HG03159 (cell line): Measurements from ENCODE around the gene MPRIP.

Source experiments
- ATAC-seq: cut with Tn5 transposase; IDR thresholded peaks from one replicate; pipeline ENCODE4 v1.9.1; 2021; ENCODE audit warnings: mild to moderate bottlenecking, moderate library complexity; ENCODE audit not compliant: unreplicated experiment

MPRIP gene

DNA sequence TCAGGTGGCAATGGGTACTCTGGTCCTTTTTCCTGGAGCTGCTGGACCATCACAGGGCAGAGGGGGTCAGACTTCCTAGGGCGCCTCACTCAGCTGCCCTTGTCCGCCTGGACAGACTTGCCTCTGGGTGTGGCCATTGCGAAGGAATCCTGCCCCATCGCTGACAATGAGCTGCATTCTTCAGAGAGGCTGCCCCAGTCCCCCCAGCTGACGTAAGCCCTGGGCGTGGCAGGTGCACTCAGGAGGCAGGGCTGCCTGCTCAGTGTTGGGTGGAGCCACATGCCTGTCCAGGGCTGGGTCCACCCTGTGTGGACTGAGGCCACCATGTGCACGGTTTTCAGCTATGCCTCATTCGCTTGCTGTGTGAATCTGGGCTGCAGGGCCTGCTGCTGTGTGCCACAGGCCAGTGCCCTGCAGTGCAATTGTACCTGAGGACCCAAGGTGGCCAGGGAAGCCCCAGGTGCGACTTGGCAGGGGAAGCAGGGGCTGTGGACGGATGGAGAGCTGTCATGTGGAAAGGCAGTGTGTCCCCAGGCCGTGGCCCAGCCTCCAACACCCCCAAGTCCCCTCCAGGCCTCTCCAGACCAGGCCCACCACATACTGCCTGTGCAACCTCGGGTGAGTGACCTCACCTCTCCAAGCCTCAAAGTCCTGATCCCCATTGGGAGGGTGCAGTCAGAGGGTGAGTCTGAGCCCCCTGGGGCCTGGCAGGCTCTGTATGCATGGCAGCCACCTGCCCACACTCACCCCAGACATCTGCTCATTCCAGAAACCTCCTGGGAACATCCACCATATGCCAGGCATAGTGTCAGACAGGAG lies 14.0 kb upstream of the MPRIP start:
- no peak for ATAC-seq

DNA sequence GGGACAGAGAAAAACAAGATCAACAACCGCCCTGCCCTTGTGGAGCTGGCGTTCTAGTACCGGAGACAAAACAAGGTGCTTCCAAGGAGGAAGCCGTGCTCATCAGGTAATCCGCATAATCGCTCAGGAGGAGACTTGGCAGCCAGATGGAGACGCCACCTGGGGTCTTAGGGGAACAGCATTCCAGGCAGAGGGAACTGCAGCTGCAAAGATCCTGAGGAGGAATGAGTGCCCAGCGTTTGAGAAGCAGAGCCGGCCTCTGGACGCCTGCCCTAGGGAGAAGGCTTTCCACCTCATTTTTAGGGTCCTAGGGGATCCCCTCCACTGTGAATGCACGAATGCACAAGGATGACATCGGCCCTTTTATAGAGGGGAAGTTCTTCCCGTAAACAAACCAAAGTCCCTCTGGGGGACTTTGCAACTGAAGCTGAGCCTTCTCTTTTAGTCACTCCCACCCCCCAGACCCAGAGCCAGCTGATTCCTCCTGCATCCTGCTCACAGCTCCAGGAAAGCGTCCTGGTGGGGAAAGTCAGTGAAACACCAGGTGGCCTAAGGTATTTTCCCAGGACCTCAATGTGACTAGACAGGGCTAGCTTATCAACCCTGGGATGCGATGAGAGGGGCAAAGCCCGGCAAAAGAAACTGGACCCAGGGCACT lies 13.2 kb upstream of the MPRIP start:
- ATAC-seq: no peak

DNA sequence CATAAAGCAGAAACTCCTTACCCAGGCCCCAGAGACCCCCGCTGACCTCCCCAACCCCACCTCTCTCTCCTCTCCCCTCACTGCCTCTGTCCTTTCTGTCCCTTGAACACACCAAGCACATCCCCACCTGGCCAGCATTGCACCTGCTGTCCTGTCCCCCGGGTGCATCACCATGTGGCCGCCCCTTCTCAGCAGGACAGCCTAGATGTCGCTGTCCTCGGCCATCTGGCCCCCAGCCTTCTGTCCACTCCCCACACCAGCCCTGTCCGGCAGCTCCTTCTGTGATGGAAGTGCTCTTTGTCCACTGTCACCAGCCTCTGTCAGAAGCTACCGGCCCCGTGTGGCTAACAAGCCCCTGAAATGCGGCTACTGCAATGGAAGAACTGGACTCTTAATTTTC lies 12.3 kb upstream of the MPRIP start:
- ATAC-seq: no peak

DNA sequence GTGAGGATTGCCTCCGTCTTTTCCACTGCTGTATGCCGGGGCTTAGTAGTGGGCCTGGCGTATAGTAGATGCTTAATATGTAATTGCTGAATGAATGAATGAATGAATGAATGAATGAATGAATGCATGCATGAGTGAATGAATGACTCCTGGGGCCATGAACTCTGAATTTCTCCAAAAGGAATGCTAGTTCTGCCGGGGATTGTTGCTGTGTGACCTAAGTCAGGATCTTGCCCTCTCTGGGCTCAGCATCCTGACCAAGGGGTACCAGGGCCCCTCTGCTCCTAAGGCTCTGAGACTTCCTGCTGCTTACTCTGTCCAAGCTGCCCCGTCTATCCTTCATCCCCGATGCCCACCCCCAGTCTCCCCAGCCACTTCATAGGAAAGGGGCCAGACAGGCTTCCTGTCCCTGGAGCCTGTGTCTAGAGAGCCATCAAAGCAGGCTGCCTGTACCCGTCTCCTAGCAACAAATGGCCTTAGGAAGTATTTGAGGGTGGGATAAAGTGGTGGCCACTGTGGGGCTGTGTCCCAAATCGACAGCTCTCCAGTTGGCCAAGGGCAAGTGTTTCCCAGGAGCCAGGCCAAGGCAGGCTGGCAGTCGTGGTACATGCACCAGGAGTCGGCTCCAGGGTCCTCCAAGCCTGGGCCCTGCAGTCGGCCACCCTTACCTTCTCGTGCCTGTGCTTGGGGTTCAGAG lies 11.6 kb upstream of the MPRIP start:
- no peak for ATAC-seq

DNA sequence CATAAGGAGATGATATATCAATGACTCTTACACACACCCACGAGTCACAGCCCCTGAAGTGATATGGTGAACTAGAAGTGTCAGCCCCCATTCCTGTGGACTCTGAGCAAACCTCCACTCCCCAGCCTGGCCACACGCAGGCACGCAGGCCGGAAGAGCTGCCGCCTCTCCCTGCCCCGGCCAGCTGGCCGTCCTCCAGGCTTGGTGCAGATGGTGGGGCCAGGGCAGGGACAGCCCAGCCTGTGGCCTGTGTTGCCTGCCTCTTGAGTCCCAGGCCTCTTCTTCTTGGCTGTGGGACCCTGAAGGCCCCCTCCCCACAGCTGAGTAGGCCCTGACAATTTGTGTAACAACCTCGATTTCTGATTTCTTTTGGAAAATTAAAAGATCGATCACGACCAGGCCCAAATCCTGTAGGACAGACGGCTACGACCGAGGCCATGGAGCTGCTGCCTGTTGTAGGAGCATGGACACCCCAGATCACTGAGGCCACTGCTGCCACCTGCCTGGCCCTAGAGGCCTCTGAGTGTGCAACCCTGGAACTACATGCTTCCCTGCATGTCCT lies 10.0 kb upstream of the MPRIP start:
- no peak for ATAC-seq

DNA sequence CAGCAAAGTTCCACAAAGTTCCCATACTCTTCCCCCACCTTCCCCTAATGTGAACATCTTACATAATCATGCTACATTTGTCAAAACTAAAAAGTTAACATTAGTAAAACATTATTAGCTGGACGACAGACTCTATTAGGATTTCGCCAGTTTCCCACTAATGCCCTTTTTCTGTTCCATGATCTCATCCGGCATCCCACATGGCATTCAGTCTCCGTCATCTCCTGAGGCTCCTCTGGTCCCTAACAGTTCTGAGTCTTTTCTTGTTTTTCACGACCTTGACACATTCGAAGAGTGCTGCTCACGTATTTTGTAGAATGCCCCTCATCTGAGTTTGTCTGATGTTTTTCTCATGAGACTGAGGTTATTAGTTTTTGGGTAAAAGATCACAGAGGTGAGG lies 8.8 kb upstream of the MPRIP start:
- ATAC-seq: no peak

DNA sequence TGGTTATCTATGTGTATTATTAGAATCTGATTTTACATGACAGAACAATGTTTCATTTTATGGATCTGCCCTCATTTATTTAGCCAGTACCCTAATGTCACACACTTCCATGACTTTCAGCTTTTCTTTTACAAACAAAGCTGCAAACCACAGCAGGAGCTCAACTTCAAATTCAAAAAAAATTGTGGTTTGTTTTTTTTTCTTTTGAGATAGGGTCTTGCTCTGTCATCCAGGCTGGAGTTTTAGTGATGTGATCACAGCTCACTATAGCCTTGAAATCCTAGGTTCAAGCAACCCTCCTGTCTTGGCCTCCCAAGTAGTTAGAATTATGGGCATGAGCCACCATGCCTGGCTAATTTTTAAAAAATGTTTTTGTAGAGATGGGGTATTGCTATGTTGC lies 8.2 kb upstream of the MPRIP start:
- no peak for ATAC-seq

DNA sequence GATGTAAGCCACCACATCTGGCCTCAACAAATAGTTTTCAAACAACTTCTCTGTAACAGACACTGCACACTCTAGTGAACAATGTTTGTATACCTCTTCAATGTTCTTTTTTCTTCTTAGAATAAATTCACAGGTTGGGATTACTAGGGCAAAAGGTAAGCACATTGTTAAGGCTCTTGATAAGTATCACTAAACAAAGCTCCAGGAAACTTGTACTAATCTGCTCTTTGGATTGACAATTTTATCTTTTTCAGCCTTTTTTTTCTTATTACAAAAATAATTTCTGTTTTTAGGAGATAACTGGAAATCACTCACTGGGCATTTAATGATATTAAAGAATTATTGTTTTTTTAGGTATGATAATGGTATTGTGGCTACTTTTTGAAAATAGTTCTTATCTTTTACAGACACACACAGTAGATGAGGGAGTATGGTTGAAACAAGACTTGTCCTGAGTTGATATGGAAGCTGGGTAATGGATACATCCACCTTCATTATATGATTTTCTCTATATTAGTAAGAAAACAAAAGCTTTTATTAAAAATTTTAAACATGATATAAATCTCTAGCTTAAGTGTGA lies 7.7 kb upstream of the MPRIP start:
- ATAC-seq: no peak

DNA sequence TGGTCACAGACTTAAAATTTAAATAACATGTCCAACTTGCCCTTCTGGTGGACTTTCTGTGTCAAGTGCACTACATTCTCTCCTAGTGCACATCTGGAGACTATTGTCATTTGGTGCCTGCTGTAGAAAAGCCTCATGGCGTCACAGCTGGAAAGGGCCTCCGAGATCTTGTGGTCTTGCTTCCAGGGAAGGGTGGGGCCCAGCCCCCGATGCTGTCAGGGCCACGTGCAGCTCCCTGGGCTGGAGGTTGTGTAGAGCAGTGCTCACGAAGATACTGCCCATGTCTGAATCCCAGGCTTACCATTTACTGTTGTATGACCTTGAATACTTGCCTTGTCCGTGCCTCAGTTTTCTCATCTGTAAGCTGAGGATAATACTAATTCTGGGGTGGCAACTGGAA lies 6.8 kb upstream of the MPRIP start:
- no peak for ATAC-seq

DNA sequence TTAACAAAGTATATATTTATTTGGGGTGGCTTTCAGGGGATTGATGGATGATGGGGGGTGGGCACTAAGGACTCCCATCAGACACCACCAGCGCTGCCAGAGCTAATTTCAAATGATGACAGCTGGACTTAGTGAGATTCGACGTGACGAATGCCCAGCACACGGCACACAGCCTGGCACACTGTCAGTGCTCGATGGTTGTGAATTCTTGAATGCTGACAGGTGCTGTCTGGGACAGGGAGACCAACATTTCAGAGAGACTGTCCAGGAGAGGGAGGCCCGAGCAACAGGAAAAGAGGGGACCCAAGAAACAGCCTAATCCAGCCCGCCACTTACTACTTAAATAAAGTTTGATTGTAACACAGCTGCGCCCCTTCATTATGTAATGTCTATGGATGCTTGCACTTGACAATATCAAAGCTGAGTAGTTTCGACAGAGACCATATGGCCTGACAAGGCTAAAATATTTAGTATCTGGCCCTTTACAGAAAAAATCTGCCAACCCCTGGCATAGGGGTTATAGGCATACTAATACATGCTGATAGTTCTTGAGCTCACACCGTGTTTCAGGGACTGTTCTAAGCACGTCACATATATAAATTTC lies 6.2 kb upstream of the MPRIP start:
- ATAC-seq: no peak

DNA sequence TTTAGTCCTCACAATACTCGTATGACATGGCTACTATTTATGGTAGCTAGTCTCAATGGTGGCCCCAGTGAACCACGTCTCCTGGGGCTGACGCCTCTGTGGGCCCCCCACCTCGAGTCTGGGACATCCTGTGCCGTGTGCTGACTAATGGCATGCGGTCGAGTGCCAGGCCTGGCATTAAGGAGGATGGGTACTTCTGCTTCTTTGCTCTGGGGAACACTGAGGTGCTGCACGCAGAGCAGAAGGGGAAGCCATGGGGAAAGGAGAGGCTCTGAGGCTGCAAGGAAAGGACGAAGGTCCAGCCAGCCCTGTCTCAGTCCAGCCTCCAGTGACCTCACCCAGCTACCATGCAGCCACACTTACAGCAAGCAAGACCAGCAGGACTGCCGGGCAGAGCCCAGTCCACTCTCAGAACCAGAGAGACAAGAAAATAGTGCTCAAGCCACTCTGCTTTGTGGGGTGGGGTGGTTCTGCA lies 5.7 kb upstream of the MPRIP start:
- no peak for ATAC-seq

DNA sequence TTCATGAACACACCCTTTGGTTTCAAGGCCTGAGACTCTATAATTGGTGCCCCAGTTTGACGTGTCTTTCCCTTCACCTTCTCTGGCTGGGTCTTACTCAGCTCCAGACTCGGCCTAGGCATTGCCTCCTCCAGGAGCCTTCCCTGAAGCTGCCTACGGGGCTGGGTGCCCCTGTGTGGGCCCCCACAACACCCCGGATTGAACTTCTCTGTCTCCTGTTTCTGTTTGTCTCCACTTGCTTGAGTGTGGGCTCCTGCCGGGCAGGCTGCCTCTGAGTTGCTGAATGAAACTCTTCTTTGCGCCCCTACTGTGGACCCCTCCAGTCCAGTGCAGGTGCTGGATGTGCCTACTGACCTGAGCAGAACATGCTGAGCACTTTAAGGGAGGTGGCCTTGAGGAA lies 2.3 kb upstream of the MPRIP start:
- no peak for ATAC-seq

DNA sequence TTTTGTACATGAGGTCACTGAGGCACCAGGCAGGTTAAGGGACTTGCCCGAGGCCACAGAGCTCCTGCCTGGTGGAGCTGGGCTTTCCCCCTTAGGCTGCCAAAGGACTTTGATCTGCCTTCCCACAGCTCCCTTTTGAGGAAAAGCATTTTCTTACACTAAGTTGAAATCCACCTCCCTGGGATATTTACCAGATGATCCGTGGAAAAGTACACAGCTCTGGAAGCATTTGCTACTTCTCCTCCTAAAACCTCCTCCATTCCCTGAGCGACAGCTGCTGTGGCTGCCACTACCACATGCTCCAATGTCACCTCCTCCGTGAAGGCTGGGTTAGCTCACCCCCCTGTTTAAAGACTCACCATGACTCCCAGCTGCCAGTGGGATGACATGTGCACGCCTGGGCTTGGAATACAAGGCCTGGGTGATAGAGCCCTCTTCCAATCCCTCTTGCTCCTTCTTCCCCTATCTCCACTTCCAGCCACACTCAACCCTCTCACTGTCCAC lies 1.2 kb upstream of the MPRIP start:
- no peak for ATAC-seq

DNA sequence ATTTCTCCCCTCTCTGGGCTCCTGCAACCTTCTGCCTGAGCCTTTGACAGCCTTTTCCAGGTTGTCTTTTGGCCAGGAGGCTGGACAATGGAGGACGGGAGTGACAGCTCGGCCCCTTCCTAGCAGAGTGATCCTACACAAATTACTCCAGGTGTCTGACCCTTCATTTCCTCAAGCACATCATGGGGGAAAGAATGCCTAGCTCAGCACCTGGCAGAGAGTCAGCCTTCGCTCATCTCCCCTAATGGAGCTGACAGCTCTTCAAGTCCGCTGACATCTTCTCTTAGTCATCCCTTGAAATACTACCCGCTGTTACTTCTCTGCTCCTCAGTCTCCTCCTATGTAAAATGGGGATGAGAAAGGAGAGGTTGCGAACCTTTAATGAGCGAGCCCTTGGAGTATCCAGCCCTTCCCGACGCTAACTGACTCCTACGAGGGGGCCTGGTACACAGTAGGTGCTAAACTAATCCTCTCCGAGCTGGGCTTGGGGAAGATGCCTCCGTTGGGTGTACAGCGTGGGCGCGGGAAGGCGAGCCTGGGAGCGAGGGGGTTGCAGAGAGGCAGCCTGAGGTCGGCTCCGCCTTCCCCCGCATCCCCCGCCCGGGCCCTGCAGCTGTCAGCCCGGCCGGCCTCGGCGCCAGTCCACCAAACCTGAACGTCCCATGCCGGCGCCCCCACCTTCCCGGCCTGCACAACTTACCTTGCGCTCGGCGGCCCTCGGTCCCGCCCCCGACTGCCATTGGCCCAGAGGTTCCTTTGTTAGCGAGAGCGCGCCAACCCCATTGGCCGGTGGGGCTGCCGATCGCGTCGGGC lies 480 bp upstream of the MPRIP start:
- peak; percentile 94 for ATAC-seq

DNA sequence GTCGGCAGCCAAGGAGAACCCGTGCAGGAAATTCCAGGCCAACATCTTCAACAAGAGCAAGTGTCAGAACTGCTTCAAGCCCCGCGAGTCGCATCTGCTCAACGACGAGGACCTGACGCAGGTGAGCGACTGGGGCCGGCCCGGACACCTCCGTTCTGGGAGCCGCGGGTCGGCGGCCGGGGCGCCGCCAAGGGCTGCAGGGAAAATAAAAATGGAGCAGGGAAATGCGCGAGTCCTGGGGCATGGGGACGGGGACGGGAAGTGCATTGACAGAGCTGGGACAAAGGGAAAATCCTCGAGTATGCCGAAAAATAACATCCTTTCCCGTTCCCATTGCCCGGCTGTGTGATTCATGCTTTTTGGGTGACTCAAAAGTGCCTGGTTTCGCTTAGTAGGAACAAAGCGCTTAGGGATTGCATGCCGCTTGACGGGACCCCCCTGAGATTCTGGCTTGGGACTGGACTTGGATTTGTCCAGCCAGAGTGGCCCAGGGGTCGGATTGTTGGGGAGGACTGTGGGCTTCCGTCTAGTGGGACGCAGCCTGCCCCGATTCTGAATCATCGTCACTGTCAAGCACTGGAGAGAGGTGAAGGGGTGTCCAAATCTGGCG lies 699 bp downstream of the MPRIP start:
- ATAC-seq: no peak

DNA sequence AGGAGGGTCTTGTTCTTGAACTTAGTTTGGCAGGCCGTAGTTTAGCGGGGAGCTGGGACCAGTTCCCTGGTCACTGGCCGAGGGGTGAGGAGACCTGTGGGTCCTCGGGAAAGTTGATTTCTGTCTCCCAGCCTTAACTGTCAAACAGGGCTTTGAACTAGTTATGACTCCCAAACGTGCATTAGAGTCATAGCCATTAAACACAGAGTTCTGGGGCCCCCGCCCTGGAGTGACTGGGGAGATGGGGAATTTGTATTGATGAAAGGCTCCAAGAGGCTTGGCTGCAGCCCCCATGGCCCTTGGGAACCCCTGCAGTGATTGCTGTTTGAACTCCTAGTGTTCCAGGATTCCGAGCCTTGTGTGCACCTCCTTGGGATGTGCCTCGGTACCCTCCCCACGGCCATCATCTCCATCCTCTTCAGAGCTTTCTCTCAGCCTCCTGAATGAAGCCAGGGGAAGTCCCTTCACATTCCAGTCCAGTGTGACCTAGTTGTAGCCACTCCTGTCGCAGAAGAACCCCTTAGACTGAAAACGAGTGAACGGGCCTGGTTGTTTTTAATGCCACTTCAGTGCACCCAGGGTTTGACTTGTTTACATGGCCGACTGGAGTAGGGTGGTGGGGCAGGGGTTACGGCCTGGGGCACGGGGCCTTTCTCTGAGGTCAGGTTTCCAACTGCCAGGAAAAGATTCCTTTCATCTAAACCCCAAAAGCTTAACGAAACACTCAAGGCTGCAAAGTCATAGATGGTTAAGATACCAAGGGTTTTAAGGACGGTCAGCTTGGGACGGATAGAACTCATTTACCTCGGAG lies 1.4 kb downstream of the MPRIP start:
- no peak for ATAC-seq

DNA sequence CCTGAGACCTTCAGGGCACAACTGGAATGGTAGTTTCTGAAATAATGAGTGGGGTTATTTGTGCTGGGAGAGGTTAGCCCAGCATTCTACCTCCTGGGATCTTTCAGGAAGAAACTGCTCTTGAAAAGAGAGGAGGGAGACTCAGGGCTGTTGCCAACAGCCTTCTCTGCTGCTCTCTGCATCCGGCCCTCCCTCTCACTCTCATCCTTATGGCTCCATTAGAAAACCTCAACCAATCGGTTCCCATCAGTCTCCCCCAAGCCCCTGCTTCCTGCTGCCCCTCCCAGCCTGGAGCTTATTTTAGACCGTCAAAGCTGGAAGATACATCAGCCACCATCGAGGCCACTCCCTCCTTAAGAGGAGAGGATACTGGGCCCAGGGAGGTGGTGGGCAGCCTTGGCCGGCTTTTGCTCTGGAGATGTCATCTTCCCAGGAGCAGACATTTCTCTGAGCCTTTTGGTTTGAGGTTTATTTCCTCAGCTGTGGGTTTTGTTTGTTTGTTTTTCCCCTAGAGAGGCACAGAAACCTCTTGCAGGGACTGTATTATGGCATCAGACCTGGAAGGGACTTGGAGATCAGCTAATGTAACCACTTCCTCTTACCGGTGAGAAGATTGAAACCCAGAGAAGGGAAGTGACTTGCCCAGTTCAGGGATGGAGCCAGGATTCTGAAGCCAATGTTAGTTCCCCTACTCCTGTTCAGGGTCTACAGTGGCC lies 2.7 kb downstream of the MPRIP start:
- ATAC-seq: no peak

DNA sequence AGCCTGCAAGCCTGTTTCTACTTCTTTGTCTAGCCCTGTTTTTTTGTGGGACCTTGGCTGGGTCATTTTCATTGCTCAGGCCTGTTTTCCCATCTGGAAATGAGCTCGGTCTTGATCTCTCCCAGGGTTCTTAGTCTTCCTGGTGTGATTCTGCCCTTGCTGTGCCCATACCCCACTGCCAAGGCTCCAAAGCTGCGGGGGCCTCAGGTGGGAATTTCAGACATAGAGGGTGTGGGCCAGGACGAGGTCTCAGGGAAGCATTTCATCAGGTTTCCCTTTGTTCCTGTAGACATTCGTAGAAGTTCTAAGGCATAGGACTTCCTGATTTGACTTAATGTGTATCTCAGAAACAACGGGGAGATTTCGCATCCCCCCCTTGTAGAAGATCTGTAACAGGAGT lies 5.8 kb downstream of the MPRIP start:
- ATAC-seq: no peak
